Hematopoietic multipotent progenitor cell treated with erythropoietin and hydrocortisone succinate and interleukin-3 and kit ligand, for 4 days (in vitro differentiated cells): ENCODE data around the gene MRPL39.

Experiments used
- DNase-seq: peaks from one replicate; pipeline ENCODE4 v3.0.0-alpha.2; 2015

Gene MRPL39

DNA sequence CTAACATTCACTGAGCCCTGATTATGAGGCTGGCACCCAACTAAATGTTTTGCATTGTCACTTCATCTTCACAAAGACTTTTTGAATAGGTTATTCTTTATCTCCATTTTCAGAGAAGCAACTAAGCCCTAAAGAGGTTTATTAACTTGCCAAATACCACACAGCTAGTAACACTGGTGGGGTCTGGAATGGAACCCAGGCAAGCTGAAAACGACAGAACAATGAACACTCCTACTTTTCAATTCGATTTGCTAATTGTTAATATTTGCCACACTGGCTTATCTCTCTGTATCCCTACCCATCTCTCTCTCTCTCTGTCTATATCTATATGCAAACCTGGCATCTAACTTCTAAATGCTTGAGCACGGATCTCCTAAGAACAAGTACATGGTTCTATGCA is 40.6 kb downstream of the MRPL39 start:
- no peak for DNase-seq

DNA sequence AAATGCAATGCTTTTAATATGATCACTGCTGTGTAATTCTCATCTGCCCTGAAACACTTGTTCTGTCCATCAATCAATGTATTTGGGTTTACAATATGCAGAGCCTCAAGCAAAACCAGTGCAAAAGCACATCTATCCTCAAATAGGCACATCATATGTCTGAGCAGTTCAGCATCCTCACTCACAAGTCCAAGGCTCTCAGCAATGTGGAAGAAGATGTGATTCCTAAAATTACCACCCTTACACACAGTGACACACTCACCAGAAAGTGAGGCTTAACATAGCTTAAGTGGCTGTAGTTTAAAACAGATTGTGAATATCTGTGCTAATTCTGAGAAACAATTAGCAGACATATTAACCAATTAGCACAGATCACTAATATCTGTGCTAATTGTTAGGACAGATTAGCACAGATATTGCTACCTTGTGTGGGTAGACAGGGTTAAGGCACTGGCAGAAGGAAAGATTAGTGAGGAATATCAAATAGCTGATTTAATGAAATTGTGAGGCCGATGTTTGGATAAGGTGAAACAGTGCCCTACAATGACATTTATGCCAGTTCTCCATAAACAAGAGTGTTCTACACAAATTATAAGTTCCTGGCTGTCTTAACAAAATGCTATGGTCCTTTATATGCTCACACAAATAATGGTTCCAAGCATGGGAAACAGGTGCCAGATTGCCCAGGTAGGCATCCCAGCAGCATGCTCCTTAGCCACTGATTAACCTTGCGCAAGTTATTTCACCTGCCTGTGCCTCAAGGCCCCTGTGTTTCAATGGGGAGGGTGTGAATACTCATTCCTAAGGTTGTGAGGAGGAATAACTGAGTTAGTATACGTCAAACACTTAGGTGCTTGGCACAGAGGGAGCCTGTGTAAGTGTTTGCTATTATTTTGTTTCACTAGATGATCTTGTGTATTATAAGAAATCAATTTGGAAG is 41.7 kb downstream of the MRPL39 start:
- DNase-seq: no peak

DNA sequence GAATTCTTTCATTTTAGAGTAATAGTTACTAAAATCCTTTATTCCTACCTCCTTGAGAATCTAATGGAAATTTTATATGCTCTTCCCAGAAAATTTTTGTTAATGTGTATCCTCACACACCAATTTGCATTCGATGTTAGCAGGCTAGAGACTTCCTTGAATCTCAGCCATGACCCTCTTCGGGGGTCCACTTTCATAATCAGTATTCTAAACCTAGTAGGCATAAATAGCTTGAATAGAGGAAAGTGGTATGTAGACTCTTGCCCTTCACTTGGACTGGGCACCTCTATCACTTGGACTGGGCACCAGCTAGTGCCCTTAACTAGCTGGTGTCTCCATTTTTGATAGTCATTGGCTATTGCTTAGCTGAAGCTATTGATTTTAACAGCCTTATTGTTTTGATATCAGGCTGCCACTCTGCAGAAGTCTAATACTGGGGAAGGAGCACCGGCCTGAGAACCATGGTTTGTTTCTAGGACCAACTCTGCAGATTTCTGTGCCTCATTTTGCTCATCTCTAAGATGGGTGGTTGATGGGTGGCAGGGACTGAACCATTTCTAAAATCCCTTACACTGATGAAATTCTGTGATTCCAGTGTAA is 42.8 kb downstream of the MRPL39 start:
- no peak for DNase-seq

DNA sequence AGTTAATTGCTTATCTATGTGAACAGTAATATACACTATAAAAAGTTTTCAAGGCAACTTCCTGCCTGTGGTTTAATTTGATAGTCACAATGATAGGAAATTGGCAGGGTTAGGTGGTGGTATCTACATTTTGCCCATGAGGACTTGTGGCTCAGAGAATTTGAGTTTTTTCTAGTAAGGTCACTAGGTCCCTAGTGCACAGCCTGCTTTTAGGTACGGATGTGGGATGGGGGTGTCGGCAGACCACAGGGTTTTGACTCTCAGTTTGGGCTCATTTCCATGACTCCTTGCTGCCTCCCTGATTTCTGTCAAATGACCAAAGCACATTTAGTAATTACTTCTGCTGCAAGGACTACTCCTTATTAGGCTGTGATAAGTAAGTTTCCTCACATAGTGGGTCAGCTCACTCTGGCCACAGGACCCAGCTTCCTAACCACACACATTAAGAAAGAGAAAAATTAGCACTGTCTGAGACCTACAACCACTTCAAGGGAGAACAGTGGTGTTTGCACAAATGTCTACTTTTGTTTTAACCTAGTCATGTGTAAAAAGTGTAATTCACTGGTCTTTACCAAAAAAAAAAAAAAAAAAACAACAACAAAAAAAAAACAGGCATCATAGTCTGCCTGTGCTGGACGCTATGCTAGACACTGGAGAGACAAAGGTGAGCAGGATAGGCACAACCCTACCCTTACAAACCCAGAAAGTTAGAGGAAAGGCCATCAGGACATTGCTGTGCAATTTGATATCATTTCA is 43.7 kb downstream of the MRPL39 start:
- peak; percentile 83 for DNase-seq

DNA sequence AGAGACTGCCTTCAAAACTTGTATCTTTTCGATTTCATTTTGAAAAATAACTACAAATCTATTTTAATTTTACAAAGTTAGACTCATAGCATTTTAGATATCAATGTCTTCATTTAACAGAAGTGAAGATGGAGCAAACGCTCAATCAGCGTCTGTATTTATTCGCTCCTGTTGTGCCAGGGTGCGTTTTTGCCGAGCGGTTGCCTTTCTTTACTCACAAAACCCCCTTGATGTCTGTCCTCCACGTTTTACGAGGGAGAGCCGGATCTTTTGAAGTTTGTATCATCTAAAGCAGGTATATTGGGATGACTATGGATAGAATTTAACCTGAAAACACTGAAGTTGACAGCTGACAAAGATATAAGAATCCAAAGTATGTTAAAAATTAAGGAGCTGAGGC is 44.6 kb downstream of the MRPL39 start:
- peak; percentile 36 for DNase-seq

DNA sequence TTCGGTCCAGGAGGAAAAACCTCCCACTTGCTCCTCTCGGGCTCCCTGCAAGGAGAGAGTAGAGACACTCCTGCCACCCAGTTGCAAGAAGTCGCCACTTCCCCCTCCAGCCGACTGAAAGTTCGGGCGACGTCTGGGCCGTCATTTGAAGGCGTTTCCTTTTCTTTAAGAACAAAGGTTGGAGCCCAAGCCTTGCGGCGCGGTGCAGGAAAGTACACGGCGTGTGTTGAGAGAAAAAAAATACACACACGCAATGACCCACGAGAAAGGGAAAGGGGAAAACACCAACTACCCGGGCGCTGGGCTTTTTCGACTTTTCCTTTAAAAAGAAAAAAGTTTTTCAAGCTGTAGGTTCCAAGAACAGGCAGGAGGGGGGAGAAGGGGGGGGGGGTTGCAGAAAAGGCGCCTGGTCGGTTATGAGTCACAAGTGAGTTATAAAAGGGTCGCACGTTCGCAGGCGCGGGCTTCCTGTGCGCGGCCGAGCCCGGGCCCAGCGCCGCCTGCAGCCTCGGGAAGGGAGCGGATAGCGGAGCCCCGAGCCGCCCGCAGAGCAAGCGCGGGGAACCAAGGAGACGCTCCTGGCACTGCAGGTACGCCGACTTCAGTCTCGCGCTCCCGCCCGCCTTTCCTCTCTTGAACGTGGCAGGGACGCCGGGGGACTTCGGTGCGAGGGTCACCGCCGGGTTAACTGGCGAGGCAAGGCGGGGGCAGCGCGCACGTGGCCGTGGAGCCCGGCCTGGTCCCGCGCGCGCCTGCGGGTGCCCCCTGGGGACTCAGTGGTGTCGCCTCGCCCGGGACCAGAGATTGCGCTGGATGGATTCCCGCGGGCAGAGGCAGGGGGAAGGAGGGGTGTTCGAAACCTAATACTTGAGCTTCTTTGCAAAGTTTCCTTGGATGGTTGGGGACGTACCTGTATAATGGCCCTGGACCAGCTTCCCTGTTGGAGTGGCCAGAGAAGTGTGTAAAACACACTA is 45.3 kb downstream of the MRPL39 start:
- peak; percentile 86 for DNase-seq

DNA sequence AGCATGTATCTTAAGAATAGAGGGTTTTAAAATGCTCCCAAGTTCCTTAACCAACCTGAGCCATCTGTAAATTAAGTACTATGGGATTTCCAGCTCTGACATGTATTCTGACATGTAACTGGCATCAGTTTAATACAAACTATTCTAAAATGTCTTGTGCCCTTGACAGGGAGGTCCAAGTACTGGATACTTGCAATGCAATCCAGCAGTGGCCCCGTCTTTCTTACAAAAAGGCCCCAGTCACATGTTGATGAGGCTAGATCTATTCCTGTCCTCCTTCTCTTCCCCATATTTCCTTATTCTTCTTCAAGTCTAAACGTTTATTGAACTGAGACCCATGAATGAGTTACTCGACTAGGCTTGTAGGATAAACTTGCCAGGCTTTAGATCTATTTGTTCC is 46.4 kb downstream of the MRPL39 start:
- DNase-seq: no peak

DNA sequence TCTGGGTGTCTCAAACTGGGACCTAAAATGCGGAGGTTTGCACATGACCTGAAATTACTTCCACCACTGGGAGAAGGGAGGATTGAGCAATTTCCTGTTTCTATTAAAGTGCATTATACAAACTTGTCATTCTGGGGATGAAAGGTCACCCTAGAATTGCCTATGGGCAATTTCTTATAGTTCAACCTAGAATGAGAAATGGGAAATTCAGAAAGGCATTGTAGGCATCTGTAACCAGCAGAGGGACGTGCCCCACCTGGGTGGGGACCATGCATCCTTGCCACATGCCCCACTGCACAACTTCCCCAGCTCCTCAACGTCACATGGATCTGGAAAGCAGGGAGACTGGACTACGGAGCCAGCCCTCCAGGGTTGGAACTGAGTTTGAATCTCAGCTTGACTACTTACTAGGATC is 47.0 kb downstream of the MRPL39 start:
- DNase-seq: peak; percentile 33

DNA sequence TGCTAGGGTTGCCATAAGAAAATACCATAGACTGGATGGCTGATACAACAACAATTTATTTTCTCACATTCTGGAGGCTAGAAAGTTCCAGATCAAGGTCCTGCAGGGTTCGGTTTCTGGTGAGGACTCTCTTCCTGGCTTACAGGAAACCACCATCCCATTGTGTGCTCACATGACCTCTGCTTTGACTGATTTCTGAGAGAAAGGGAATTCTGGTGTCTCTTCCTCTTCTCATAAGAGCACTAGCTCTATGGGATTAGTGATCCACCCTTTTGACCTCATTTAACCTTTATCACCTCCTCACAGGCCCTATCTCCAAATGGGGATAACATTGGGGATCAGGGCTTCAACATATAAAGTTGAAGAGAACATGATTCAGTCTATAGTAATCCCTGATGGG is 47.5 kb downstream of the MRPL39 start:
- DNase-seq: no peak

DNA sequence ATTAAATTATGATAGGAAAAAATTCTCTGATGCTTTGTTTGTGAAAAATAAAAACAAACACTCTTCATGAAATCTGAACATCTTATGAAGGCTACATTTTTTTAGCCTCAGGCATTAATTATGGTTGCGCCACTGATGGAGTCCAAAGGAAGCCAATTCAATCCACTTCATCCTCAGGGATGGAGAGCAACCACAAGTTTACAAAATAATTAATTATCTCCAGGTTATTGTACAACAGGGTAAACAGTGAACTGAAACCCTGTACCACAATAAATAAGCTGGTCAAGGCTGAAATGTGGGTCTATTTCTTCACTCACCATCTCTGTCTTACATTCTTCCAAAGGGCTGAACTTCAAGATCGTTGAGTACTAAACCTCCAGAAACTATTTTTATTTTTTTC is 49.2 kb downstream of the MRPL39 start:
- DNase-seq: no peak

DNA sequence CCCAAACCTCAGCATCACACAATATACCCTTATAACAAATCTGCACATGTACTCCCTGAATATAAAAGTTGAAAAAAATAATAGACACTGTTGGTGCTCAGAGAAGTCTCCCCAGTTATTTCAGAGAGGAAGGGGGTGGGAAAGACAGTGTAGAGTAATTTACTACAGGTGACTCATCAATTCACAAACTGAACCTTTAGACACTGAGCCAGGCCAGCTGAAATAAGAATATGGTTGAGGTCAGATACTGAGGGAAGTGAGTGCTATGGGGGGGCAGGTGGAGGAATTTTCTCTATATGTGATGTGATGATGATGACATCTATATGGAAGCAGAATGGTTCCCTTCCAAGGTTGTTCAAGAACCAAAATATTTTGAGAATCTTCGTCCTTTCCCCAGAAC is 50.1 kb downstream of the MRPL39 start:
- DNase-seq: no peak

DNA sequence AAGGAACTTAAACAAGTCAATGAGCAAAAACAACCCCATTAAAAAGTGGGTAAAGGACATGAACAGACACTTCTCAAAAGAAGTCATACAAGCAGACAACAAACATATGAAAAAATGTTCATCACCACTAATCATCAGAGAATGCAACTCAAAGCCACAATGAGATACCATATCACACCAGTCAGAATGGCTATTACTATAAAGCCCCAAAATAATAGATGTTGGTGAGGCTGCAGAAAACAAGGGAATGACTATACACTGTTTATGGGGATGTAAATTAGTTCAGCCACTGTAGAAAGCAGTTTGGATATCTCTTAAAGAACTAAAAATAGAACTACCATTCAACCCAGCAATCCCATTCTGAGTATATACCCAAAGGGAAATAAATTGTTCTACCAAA is 51.2 kb downstream of the MRPL39 start:
- no peak for DNase-seq

DNA sequence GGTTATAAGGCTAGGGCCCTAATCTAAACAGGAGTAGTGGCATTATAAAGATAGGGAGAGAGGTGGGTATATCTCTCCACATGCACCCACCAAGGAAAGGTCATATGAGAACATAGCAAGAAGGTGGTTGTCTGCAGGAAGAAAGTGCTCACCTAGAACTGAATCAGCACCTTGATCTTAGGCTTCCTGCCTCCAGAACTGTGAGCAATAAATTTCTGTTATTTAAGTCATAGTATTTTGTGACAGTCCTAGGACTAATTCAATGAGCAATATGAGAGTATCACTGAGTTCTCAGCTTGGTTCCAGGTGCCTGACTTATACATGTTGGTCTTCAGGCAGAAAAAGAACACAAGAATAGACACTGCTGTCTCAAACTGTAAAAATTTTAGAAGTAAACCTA is 51.8 kb downstream of the MRPL39 start:
- DNase-seq: no peak

DNA sequence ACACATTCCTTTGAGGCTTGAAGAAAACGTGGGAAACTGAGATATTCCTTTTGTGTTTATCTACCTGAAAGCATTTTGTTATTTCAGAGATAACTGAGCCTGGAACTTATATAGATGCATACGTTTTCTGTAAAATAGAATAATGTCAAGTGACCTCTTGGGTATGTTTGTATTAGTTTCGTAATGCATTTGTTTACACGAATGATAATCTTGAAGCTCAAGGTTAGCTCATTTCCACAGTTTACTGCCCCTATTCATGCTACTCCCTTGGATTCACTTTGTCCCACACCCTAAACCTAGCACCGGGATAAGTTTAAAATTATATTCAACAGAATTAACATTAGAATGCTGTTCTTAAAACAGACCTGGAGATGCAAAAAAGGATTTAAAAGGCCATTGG is 54.4 kb downstream of the MRPL39 start:
- no peak for DNase-seq

DNA sequence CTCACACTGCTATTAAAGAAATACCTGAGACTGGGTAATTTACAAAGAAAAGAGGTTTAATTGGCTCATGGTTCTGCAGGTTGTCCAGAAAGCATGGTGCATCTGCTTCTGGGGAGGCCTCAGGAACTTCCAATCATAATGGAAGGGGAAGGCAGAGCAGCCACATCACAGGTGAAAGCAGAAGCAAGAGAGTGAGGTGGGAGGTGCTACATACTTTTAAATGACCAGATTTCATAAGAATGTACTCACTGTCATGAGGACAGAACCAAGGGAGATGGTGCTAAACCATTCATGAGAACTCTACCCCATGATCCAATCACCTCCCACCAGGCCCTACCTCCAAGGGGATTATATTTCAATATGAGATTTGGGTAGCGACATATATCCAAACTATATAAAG is 55.7 kb downstream of the MRPL39 start:
- DNase-seq: no peak

DNA sequence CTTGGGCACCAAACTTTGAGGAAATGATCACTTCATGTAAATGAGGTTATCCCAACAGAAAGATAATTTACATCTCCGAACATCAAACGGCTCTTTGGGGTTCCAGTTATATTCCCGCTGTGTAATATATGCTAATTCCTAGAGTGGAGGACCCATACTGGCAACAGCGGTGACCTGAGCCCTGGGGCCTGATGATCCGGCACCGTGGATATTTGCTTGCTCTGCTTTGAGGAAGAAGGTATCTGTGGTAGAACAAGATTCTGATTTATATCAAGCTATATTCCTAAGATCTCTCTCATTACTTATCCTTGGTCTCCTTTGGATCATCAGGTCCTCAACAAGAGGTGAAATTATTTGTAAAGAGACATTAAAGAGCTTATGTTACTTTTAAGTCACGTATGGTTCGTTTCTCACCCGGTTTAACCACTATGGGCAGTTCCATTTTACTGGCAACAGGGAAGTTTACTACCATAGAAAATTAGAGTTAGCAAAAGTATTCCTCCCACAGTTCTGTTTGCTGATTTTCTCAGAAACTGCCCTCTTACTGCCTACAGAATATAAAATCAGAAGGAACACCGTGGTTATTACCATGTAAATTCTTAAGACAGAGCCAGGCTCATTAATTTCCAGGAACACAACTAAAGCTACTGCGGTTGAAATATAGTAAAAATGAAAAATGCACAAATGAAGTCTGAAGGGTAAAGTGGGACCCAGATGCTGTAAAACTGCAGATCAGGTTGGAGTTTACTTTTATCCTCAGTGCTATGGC is 56.7 kb downstream of the MRPL39 start:
- no peak for DNase-seq

DNA sequence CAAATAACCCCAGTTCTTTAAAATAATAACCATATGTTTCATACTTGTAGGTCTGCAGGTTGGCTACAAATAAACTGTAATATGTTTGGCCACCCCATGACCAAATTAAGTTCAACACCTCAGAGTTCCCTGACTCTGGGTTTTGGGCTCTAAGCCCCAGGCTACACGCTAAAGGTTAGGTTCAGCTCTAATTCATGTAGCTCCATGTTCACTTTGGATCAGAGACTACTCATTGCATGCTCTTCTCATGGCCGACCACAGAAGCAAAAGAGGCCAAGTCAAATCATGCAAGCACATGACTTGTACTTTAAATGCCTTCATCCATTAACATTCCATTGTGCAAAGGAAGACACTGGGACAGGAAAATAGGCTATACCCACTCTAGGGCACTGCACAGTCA is 66.2 kb downstream of the MRPL39 start:
- DNase-seq: no peak

DNA sequence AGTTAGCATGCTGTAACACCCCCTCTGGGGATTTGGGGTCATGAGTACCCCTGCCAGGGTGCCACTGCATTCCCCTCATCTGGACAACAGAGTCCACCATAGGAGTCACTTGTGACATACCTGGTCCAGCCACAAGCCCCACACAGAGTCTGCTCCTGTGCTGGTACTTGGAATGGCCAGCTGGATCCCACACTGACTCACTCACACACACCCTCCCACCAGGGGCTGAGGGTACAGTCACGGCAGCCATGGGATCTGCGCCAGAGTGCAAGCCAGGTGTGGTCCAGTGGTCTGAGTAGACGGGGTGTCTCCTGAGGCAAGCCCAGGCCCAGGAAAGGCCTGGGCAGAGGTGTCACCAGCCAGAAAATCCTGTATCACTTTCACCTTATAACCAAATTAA is 67.7 kb downstream of the MRPL39 start:
- no peak for DNase-seq

DNA sequence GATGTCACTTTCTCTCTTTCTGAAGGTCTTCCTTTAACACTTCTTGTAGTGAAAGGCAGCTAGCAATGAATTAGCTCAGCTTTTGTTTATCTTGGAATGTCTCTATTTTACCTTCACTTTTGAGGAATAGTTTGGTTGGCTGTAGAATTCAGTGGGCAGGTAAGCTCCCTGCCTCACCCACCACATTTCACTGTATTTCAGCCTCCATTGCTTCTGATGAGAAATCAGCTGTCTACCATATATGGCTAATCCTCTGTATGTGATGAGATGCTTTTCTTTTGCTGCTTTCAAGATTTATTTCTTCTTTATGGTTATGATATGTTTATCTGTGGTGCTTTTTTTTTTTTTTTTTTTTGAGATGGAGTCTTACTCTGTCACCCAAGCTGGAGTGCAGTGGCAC is 70.1 kb downstream of the MRPL39 start:
- no peak for DNase-seq

DNA sequence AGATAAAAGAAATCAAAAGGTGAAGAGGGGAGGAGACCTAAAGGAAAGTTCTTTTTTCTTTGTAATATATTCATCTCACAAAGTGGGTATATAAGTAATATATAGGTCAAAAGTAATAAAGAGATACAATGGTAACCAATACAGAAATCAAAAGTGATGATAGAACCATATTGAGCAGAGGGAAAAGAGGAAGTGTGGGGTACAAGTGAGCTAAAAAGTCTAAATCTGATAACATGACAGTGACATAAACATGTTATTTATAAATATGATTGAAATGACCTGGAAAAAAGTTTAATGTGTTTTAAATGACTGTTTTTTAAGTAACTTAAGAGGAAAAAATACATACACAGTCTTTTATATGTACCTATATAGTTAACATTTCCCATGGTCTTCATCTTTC is 70.5 kb downstream of the MRPL39 start:
- no peak for DNase-seq

DNA sequence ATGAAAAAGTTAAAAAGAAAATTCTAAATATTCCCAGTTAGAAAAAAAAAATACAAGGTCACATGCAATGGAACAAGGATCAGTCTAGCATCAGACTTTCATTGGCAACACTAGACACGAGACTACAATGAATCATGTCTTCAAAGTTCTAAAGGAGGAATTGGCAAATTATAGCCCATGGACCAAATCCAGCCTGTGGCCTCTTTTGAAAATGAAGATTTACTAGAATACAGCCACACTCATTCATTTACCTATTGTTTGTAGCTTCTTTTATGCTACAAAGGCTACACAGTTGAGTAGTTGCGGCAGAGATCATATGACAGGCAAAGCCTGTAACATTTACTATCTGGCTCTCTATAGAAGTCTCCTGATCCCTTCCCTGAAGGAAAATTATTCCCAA is 71.4 kb downstream of the MRPL39 start:
- DNase-seq: no peak
